ENCODE results near the gene SDK2. TPM values are rescaled to one million over a fixed set of nuclear protein-coding genes. Genes with fewer than 3 reads are reported as not detected.
A peak's percentile ranks its signal among the peaks of the same experiment; 100 is the strongest.

SDK2 gene
- polyA plus RNA-seq, 3 donors, result 0.01 TPM; not detected in 2

GRCh38 chr17:73305845-73306836, 338.1 kb downstream of the SDK2 start:
- Histone ChIP-seq H3K9ac (ENCODE audit: insufficient read depth, low read length, poor library complexity, severe bottlenecking) (peak overlapping the region; percentile 63), H3K27ac (ENCODE audit: low read depth in 1 of 2, low read length in 2 of 2) (peak overlapping the region in 1 of 2 donors; percentile 82), H3K4me3 (replicated peaks in 1 of 3; ENCODE audit: low read depth in 2 of 3, low read length in 3 of 3) (peak overlapping the region in 1 of 3 experiments; percentile 76), H3K4me1 (ENCODE audit: control insufficient read depth in 1 of 2, insufficient read depth in 2 of 2, low read length in 2 of 2) (peaks cover 37 to 52% of the 10 kb centered on the region in 2 donors), H3K36me3 (replicated peaks in 1 of 2; ENCODE audit: control insufficient read depth in 1 of 2, insufficient read depth in 2 of 2, low read length in 2 of 2) (no peaks in the 10 kb centered on the region), H2AFZ (ENCODE audit: insufficient read depth, low read depth, low read length, poor library complexity, severe bottlenecking) (peak overlapping the region; percentile 62), H3K9me3 (replicated peaks in 1 of 2; ENCODE audit: control insufficient read depth in 1 of 2, insufficient read depth in 1 of 2, low read length in 2 of 2) (no peaks in the 10 kb centered on the region), H3K27me3 (ENCODE audit: control insufficient read depth in 2 of 2, insufficient read depth in 2 of 2, low read length in 2 of 2) (no peaks in the 10 kb centered on the region), H4K20me1 (ENCODE audit: insufficient read depth, low read length) (peaks cover 40% of the 10 kb centered on the region), H3K79me2 (ENCODE audit: insufficient read depth, low read length) (peaks cover 71% of the 10 kb centered on the region), H3K4me2 (replicated peaks; ENCODE audit: extremely low read depth, low read length, poor library complexity, severe bottlenecking) (peak overlapping the region; percentile 85)
- DNase-seq, result no peak
- H3K9me3 Mint-ChIP-seq, result no peaks in the 10 kb centered on the region
- peaks cover 0 to 3% (median 0%) of the 10 kb centered on the region in 3 donors for H3K27me3 Mint-ChIP-seq (ENCODE audit: low read depth in 3 of 3)
- intact Hi-C loops (cut with micrococcal nuclease), result loop anchor here in 1 of 2 donors (2.0 kb wide), 1 partner anchor 15 kb away; no protein-coding TSS in a partner anchor
- H3K4me1 Mint-ChIP-seq, result peaks cover 49% of the 10 kb centered on the region
- H3K4me3 Mint-ChIP-seq, result peak overlapping the region; percentile 80 to 92
- 80% methylated on average over 5 of the region's 11 CpGs for WGBS (ENCODE audit: insufficient coverage)
- TF ChIP-seq CTCF (IDR thresholded peaks at IDR 0.05), result no peak
- H3K27ac Mint-ChIP-seq, result peak overlapping the region in 3 of 7 donors; percentile 25 to 92 (median 83)
- peaks cover 0 to 4% of the 10 kb centered on the region in 2 donors for H3K36me3 Mint-ChIP-seq

- intact Hi-C loops (cut with micrococcal nuclease), result loop anchor here in 1 of 2 donors (2.0 kb wide), 1 partner anchor 14 kb away; no protein-coding TSS in a partner anchor
- Histone ChIP-seq H3K36me3 (replicated peaks in 1 of 2; ENCODE audit: control insufficient read depth in 1 of 2, insufficient read depth in 2 of 2, low read length in 2 of 2) (no peaks in the 10 kb centered on the region), H2AFZ (ENCODE audit: insufficient read depth, low read depth, low read length, poor library complexity, severe bottlenecking) (peak overlapping the region; percentile 62), H3K4me1 (ENCODE audit: control insufficient read depth in 1 of 2, insufficient read depth in 2 of 2, low read length in 2 of 2) (peaks cover 33 to 47% of the 10 kb centered on the region in 2 donors), H3K4me2 (replicated peaks; ENCODE audit: extremely low read depth, low read length, poor library complexity, severe bottlenecking) (peak overlapping the region; percentile 85), H3K9me3 (replicated peaks in 1 of 2; ENCODE audit: control insufficient read depth in 1 of 2, insufficient read depth in 1 of 2, low read length in 2 of 2) (no peaks in the 10 kb centered on the region), H3K4me3 (replicated peaks in 1 of 3; ENCODE audit: low read depth in 2 of 3, low read length in 3 of 3) (peak overlapping the region; percentile 34 to 76 (median 36)), H4K20me1 (ENCODE audit: insufficient read depth, low read length) (peaks cover 41% of the 10 kb centered on the region), H3K27me3 (ENCODE audit: control insufficient read depth in 2 of 2, insufficient read depth in 2 of 2, low read length in 2 of 2) (no peaks in the 10 kb centered on the region), H3K27ac (ENCODE audit: low read depth in 1 of 2, low read length in 2 of 2) (peak overlapping the region; percentile 12 to 82), H3K9ac (ENCODE audit: insufficient read depth, low read length, poor library complexity, severe bottlenecking) (peak overlapping the region; percentile 63), H3K79me2 (ENCODE audit: insufficient read depth, low read length) (peaks cover 74% of the 10 kb centered on the region)
- Mint-ChIP-seq H3K36me3 (peaks cover 0 to 4% of the 10 kb centered on the region in 2 donors), H3K27me3 (ENCODE audit: low read depth in 3 of 3) (peaks cover 0 to 3% (median 0%) of the 10 kb centered on the region in 3 donors), H3K9me3 (no peaks in the 10 kb centered on the region), H3K4me1 (peaks cover 46% of the 10 kb centered on the region), H3K27ac (peak overlapping the region; percentile 74 to 92 (median 83)), H3K4me3 (peak overlapping the region; percentile 80 to 92)
- peak in 2 of 3 donors; percentile 54 to 55 for DNase-seq
- 29% methylated on average over 14 of the region's 16 CpGs for WGBS (ENCODE audit: insufficient coverage)
- TF ChIP-seq CTCF (IDR thresholded peaks at IDR 0.05), result peak; percentile 18
Observed at GRCh38 chr17:73304971-73305812, 339.1 kb downstream of the SDK2 start.
